Muscle layer of duodenum (tissue), 2 donors: Measurements from ENCODE around the gene PHACTR3.

Experiments
- H3K27ac ChIP-seq: one replicate; pipeline ENCODE4 v1.7.0; 2013; ENCODE audit warnings: mild to moderate bottlenecking, low read length
- H3K27me3 ChIP-seq: one replicate; pipeline ENCODE4 v1.7.0; 2013; ENCODE audit warnings: low read depth, mild to moderate bottlenecking, control low read depth, low read length
- H3K36me3 ChIP-seq, 2 donors: one replicate each; pipeline ENCODE4 v1.7.0; 2013; ENCODE audit warnings: low read length in 2 of 2, control low read depth in 1 of 2, mild to moderate bottlenecking in 1 of 2; ENCODE audit not compliant: insufficient read depth in 2 of 2, control insufficient read depth in 1 of 2
- H3K4me1 ChIP-seq, 2 donors: one replicate each; pipeline ENCODE4 v1.7.0; 2013; ENCODE audit warnings: low read length in 2 of 2, mild to moderate bottlenecking in 2 of 2, control low read depth in 1 of 2, moderate library complexity in 1 of 2; ENCODE audit not compliant: insufficient read depth in 2 of 2, control insufficient read depth in 1 of 2
- H3K4me3 ChIP-seq, 2 donors: one replicate each; pipeline ENCODE4 v1.7.0; 2013; ENCODE audit warnings: low read length in 2 of 2, low read depth in 1 of 2, mild to moderate bottlenecking in 1 of 2
- H3K9me3 ChIP-seq, 2 donors: one replicate each; pipeline ENCODE4 v1.7.0; 2013; ENCODE audit warnings: low read length in 2 of 2, control low read depth in 1 of 2, mild to moderate bottlenecking in 1 of 2; ENCODE audit not compliant: control insufficient read depth in 1 of 2
- donor health status: healthy.

The PHACTR3 gene

DNA sequence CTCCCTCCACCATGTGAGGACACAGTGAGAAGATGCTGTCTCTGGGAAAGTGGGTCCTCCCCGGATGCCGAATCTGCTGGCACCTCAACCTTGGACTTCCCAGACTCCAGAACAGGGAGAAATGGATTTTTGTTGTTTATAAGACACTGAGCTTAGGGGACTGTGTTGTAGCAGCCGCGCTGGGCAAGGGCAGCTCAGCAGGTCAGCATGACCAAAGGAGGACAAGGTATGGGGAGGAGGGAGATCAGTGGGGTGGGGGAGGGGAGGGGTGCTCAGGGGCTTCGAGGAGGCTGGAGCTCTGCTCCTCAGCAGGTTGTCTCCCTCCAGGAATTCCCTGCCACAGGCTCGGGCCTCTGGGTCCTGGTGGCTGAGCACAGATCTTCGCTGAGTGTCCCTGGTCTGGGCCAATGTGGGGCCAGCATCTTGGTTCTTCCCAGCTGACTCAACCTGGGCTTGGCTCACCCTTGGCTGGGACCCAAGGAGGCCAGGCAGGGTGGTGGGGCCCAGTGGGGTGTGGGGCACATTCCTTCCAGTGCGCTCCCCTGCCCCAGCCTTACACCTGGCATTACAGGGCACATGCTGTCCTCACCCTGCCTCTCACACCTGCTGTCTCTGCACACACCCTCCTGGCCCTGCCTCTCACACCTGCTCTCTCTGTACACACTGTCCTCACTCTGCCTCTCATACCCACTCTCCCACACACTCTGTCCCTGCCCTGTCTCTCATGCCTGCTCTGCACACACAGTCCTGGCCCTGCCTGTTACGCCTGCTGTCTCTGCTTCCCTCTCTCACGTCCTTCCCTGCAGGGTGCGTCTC lies 221.8 kb downstream of the PHACTR3 start:
- Histone ChIP-seq H3K36me3 (no peaks in the 10 kb centered on the region), H3K27ac (peak overlapping the region; percentile 63), H3K9me3 (no peaks in the 10 kb centered on the region), H3K4me3 (no peak overlapping the region), H3K4me1 (peaks cover 0 to 12% of the 10 kb centered on the region in 2 donors), H3K27me3 (no peaks in the 10 kb centered on the region)

DNA sequence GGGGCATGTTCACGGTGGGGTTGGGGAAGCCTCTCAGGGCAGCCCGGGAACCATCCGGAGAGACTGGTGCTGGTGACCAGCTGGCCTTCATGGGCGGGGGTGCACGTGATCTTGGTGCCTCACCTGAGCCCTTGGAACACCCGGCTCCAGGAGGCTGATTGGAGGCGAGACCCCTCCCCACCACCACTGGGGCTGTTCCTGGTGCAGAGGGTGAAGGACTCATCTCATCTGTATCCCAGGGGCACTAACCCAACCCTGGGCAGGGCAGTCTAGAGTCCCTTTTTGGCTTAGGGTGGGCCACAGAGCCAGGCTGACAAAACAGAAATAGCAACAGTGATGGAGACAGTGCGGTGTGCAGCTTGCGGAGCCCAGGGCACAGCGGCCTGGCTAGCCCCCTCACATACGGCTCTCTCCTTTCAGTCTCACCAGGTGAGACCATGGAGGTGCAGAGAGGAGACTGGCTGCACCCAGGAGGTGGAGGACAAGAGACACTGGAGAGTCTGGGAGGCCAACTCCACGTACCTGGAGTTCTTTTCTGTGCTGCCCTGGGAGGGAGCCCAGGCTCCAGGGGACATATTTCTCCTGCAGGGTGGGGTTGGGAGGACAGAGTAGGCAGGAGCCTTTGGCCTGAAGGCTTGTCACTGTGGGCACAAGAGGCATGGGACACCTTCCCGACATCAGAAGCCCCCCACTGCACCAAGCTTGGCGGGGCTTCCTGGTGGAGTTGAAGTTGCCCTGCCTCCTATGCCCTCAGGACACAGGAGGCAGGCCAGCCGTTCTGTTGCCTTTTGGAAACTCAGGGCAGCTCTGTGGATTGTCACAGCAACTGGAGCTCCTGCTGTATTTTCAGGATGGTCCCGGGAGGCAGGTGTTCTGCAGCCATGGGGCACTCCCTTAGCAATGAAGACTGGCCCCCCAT lies 223.1 kb downstream of the PHACTR3 start:
- Histone ChIP-seq H3K27me3 (no peaks in the 10 kb centered on the region), H3K27ac (peak overlapping the region; percentile 63), H3K4me3 (no peak overlapping the region), H3K9me3 (no peaks in the 10 kb centered on the region), H3K36me3 (no peaks in the 10 kb centered on the region), H3K4me1 (peaks cover 0 to 8% of the 10 kb centered on the region in 2 donors)

DNA sequence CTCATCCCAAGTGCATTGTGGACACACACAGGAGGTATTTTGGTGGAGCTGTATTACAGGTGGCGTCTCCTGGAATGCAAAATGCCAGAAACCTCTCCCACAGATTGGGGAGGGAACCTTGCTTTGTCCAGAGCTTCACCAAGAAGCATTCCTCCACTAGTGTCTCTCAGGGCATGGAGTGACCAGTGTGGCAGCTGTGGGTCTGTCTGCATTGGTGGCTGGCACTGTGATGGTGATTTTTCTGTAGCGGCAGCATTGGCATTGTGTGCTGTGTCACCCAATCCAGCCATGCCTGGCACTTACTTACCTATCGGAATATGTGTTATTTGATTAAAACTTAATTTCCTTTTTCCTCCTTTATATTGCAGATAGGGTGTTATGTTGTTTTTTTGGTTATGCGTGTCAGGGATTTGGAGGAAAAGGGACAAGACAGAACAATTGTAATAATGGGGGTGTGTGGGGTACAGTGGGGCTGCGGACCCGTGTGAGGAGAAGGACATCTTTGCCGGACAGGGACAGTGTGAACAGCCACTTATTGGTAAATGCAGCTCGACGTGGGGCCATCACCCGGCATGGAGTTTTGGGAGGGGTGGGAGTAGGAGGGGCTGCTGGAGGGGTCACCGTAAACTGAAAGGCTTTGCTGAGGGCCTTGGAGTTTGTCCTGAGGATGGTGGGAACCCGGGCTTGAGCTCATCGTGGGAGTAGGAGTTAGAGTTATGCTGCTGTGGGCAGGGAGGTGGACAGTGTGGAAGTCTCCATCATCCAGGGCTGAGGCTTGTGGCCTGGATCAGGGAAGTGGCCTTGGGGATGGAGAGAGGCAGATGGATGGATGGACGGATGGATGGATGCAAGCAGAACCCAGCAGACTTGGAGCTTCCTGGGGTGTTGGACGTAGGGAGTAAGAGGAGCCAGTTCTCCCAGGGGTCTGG lies 224.0 kb downstream of the PHACTR3 start:
- no peaks in the 10 kb centered on the region for H3K9me3 ChIP-seq
- no peak overlapping the region for H3K4me3 ChIP-seq
- no peak overlapping the region for H3K27ac ChIP-seq
- no peaks in the 10 kb centered on the region for H3K27me3 ChIP-seq
- no peaks in the 10 kb centered on the region for H3K36me3 ChIP-seq
- peaks cover 0 to 8% of the 10 kb centered on the region in 2 donors for H3K4me1 ChIP-seq

DNA sequence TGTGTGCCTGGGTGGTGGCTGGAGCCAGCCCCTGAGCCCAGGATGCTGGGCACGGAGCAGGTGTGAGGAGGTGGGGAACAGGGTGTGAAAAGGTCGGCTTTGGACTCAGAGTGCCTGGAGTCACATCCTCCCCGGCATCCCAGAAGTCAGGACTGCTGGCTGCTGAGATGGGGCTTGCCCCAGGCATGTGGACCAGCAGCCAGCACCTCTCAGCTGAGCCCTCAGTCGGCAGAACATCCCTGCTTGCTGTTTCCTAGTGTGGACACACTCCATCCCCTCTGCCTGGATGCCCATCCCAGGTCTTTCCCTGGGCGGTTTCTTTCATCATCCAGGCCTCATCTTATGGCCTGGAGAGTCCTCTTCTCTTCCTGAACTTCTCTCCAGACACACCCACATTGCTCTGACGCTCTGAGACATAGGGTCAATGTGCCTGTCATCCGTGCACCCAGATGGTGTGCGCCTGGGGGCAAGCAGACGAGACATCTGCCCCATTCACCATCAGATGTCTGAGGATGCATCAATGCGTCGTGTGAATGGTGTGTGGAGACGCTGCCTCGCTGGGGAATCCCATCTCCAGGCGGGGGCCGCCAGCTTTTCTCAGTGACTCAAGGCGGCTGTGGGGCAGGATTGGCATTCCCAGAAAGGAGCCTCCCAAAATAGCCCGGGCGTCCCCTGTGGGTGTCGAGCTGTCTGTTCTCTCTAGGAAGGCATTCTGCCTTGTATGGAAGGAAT lies 224.9 kb downstream of the PHACTR3 start:
- peaks cover 0 to under 1% of the 10 kb centered on the region in 2 donors for H3K4me1 ChIP-seq
- H3K27me3 ChIP-seq = no peaks in the 10 kb centered on the region
- no peaks in the 10 kb centered on the region for H3K9me3 ChIP-seq
- no peak overlapping the region for H3K27ac ChIP-seq
- H3K4me3 ChIP-seq = no peak overlapping the region
- no peaks in the 10 kb centered on the region for H3K36me3 ChIP-seq

DNA sequence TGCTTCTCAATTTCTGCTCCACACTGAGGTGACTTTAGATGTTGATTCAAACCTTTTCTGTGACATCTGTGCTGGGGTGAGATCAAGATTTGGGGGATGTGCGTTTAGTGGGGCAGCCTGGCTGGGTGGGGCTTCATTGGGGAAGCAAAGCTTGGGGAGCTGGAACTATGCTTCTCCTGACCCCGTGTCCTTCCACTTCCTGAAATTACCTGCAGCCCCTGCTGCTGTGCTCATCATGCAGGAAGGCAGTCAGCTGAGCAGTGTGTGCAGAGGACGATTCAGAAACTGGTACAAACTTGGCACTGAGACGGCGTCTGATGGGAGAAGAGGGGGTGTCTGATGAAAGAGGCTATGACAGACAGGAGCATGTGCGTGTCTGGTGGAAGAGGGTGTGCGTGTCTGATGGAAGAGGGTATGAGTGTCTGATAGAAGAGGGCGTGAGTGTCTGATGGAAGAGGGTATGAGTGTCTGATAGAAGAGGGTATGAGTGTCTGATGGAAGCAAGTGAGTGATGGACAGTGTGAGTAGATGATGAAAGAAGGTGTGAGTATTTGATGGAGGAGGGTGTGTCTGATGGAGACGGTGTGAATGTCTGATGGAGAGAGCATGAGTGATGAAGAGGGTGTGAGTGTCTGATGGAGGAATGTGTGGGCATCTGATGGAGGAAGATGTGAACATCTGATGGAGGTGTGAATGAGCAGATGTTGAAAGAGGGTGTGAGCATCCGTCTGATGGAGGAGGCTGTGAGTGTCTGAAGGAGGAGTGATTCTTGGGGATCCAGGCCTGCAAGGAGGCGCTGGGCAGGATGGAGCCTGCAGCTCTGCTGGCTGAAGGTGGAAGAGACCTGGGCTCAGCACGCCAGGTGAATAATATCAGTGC lies 225.7 kb downstream of the PHACTR3 start:
- no peaks in the 10 kb centered on the region for H3K4me1 ChIP-seq
- no peak overlapping the region for H3K27ac ChIP-seq
- no peaks in the 10 kb centered on the region for H3K9me3 ChIP-seq
- H3K36me3 ChIP-seq = no peaks in the 10 kb centered on the region
- H3K27me3 ChIP-seq = no peaks in the 10 kb centered on the region
- no peak overlapping the region for H3K4me3 ChIP-seq

DNA sequence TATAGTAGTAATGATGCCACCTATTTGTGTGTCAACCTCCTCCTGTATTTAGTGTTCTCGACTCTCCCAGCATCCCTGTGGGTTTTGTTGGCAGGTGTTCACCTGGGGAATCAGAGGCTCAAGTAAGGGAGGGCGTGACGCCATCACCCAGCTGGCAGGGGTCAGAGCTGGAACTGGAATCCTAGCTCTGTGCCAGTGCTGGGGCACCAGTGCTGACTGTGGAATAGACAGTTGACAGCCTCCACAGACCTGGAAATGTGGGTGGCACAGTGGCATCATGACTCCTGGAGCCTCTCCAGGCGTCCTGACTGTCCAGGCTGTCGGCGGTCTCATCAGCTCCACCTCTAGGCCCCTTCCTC lies 226.3 kb downstream of the PHACTR3 start:
- no peaks in the 10 kb centered on the region for H3K36me3 ChIP-seq
- H3K4me1 ChIP-seq = peaks cover 0 to 1% of the 10 kb centered on the region in 2 donors
- no peak overlapping the region for H3K27ac ChIP-seq
- H3K9me3 ChIP-seq = no peaks in the 10 kb centered on the region
- no peaks in the 10 kb centered on the region for H3K27me3 ChIP-seq
- no peak overlapping the region for H3K4me3 ChIP-seq

DNA sequence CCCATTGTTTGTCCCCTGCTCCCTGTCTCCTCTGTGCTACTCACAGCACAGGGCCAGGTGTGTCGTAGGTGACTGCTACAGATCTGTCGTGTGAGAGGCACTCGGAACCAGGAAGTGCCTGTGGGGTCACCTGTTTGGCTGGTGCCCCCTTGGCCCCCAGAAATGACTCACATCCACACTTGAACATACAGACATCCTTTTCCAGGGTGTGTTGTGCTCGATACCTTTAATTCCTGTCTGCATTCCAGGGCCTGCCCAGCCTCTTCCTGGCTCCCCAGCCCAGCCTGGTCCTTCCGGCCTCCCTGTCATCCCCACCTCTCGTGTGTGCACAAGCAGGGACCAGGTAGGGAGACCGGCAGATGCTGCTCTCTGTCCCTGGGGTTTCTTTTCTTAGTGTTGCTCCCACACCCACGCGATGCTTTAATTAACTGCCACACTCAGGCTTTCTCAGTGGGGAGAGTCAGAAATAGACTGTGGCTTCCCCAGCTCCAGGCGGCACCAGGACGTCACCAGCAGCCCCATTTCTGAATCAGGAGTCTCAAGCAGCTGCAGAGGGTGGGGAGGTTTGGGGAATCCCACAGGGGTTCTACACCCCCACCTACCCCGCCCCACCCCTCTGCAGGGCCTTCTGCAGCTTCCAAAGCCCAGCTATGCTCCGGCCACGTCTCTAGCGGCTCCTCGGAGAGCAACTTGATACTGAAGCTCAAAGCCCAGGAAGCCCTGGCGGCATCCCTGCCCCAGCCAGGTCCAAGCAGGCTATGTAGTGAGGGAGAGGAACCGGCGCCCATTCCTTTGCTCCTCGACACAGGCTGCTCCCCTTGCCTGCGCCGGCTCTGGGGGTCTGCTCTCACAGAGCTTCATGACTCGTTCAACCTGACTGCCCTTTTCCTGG lies 226.9 kb downstream of the PHACTR3 start:
- Histone ChIP-seq H3K9me3 (no peaks in the 10 kb centered on the region), H3K4me3 (no peak overlapping the region), H3K27ac (no peak overlapping the region), H3K4me1 (peaks cover 0 to 8% of the 10 kb centered on the region in 2 donors), H3K36me3 (no peaks in the 10 kb centered on the region), H3K27me3 (no peaks in the 10 kb centered on the region)

DNA sequence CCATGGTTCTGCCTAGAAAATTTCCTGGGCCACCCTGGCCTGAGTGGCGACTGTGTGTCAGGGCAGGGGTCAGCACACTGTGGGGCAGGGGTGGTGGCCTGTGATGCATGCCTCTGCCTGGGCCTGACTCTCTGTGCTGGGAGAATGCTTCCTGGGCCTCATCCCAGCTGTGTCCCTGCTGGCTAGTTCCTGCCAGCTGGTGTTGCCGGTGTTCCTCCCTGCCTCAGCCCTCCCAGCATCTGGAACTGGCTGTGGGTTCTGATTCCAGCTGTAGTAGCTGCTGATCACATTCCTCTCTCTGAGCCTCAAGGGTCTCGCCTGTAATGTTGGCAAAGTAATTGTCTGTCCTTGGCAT lies 227.6 kb downstream of the PHACTR3 start:
- Histone ChIP-seq H3K4me3 (no peak overlapping the region), H3K4me1 (peaks cover 3 to 12% of the 10 kb centered on the region in 2 donors), H3K27me3 (no peaks in the 10 kb centered on the region), H3K36me3 (no peaks in the 10 kb centered on the region), H3K9me3 (no peaks in the 10 kb centered on the region), H3K27ac (no peak overlapping the region)
